Fibroblast of skin of left quadriceps (primary cell): ENCODE data around the gene RAX.
A peak's percentile ranks its signal among the peaks of the same experiment; 100 is the strongest.
"Not testable (repeated sequence)": the region's sequence is repeated elsewhere in the genome, so short reads cannot be mapped to it uniquely, and the experiment has no call there.

Experiments
- DNase-seq, 2 experiments: peaks; one replicate each; pipeline ENCODE4 v3.0.0-alpha.2; 2013; ENCODE audit warnings: low read depth in 2 of 2

Gene RAX

DNA sequence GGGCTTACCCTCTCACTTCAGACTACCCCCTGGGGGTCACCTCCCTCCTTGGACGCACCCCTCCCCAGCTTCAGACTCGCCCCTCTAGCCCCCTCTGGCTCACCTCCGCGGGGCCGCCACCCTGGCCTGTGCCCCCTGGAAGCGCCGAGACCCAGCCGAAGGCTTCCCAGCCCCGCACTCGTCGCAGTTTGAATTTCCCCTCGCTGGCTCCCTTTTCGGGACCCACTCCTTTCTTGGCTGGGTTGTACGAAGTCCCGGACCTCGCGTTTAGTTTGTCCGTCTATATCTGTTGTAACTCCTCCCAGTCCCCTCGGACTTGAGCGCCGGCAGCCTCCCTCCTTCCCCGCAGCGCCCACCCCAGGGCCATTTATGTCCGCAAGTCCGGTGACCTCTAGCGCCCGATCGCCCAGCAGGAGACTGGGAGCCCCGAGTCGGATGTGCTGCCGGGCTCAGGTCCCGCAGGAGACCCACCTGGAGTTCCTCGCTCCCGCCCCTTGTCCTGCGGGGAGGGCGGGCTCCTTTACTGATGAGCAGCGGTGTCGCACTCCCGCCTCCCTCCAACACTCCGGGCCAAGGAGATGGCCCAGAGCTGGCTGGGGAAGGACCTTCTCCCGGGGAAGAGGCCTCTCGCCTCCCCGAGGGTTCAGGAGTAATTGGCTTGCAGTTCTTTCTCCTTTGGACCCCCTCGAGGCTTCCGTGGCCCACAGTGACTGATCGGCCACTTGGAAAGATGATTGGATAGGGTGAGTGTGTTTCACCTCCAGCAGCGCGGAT is 692 bp upstream of the RAX start:
- DNase-seq: no peak

DNA sequence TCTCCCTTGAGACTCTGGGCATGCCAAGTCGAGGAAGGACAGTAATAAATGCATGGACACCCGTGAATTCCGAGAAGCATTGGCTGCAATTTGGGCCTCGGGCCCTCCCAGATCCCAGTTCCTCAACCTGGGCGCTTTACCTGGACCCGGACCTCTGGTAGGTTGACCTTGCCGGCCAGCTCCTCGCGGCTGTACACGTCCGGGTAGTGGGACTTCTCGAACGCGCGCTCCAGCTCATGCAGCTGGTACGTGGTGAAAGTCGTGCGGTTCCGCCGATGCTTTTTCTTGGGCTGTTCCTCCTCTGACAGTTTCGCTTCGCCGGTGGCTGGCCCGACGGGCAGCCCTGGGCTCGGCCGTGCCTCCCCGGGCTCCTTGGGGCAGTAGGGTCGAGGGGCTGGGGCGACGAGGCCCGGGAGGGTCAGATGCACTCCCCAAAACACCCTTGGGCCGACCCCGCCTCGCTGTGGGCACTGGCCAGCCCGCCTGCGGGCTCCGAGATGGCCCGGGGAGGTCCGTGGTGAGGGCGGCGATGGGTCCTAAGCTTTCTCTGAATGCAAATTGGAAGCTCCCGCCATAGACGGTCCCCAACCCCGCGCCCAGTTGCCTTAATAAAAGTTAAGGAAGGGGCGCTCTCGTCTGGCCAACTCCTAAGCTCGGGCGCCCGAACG is 899 bp downstream of the RAX start:
- no peak for DNase-seq

DNA sequence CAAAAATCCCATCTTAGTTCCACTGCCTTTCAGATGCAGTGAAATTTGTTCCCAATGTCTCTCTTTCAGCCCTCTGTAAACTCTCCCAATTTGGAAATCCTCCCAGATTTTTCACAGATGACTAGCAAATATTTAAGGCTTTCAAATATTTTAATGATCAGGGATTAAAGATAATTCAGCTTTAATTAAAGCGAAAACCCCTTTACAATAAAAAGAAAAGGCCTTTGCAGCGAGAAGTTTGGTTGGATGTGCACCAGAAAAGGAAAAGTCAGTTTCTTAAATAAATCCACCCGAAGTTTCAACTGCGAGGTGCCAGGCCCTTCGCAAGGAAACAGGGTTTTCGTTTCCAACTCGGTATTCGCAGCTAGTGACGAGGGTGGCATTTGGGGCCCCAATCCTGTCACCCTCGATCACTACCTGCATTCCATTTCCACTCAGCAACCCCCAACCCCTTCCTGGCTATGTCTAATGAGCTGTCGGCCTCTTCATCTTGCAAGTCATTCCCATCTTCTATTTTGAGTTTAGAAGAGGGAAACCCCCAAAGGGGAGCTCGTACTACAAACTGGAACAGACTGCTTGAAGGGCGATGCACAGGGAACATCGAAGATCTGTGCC is 1.5 kb downstream of the RAX start:
- no peak for DNase-seq

DNA sequence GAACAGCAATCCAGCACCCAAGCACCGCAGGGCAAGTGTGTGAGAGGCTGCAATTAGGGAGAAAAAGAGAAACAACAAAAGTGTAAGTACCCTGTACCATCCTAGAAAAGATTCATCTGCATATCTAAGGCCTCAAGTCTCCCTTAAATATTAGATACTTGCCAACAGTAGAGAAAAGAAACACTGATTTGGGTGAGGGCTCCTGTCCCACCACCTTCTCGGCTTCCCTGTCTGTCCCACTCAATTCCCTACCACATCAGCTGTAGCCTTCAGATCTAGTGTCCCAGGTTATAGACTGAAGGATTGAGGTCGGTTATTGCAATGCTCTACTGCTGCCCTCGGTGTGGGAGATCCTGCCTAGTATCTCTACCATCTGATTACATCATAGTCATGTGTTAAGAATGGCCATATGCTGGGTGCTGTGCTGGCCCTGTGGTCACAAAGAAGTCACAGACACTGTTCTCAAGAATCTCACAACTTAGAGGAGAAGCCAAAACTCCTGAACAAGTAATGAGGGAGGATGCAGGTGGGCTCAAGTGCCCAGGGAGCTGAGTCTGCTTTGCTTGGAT is 2.5 kb downstream of the RAX start:
- no peak for DNase-seq

DNA sequence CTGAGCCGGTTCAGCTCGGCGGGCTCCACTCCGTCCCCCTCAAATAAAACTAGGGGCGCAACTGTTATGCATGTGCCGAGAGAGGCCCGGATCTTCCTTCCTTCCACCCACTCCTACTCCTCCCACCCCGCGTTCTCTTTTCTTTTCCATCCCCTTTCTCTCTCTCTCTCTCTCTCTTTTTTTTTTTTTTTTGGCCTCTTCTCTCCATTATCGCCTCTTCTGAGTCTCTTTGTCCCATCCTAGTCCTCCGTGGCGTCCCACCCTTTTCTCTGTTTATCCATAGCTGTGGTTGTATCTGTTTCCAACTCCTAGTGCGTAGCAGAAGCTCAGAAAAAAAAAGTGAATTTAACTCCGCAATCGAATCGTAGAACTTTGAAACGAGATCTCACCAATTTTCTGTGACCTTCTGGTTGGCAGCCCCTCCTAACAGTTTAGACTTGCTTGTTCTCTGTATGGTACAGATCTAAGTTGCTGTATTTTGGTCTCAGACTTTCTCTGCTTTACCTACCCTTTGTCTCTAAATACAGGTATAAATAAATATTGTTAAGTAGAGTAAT is 3.6 kb downstream of the RAX start:
- DNase-seq: no peak

DNA sequence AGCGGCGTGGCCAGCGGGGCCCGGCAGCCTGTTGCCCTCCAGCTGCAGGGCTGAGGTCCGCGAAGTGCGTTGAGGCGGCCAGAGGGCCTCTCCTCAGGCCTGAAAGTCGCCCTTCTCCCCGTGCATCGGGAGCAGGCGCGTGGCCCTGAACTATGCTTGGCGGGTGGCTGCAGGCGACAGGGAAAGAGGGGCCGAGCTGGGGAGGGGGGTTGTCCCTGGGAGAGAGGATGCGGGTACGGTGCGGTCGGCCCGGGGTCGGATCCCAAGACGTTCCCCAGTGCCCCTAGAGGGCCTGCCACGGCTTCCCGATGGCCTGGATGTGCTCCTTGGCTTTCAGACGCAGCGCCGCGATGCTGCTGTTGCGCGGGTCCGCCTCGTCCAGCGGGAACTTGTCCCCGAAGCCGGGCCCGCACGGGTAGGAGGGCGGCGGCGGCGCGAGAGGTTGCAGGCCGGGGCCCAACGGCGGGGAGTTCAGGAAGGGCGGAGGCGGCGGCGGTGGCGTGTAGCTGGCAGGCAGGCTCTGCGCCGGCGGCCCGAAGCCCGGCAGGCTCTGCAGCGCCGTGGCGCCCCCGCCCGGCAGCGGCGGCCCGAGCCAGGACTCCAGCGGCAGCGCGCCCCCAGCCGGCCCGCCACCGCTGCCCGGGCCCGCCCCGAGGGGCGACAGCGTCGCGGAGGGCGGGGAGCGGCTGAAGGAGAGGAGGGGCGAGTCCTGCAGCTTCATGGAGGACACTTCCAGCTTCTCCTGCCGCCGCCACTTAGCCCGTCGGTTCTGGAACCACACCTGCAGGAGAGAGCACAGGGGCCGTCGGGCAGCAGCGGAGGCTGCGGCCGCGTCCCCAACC is 4.3 kb downstream of the RAX start:
- no peak for DNase-seq

DNA sequence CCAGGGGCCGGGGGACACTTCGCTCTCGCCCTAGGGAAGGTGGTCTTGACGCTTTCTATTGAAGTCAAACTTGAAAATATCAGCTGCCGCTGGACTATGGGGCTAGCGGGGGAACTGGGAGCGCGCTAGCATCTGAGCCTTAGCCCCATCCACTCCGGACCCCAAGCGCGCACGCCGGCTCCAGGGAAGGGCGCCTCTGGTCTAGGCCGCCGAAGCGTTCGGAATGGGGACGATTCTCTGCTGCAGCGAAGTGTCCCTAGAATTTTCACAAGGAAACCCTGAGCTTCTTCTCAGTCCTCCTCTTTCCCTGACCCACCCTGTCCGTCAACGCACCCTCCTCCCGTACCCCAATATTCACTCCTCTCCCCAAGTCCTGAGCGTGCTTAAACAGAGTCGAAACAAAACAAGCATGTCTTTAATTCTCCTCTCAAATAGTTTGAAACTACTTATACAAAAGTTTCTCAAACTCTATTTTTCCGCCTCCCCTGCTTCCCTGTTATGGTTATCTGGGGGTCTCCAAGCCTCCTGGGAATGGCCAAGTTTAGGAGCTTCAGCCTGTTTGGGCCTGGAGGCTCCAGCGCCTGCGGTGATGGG is 5.0 kb downstream of the RAX start:
- no peak for DNase-seq

DNA sequence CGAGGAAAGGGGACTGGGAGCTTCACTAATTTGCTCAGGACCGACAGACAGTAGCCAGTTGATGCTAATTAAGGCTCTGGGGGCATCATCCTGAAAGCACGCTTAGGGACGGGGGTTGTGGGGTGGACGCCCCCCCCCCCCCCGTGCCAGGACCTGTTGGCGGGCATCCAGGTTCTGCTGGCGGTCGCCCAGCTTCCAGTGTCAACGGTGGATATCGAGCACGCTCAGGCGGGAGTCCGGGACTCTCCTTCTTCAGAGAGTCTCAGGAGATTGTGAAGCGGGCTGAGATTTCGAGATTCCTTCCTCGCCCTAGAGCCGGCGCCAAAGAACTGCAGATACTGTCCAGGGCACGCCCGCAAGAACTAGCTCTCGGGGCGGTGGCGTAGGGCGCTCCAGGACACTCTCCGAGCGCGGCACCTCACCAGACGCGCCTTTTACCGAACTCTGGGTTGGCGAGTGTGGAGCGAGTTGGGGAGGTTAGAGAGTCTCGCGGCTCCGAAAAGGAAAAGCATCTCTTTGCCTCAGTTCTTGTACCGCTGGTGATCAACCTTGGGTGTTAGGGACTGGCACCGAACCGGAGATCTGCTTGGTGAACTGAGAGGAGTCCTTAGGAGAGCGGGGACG is 5.6 kb downstream of the RAX start:
- no peak for DNase-seq

DNA sequence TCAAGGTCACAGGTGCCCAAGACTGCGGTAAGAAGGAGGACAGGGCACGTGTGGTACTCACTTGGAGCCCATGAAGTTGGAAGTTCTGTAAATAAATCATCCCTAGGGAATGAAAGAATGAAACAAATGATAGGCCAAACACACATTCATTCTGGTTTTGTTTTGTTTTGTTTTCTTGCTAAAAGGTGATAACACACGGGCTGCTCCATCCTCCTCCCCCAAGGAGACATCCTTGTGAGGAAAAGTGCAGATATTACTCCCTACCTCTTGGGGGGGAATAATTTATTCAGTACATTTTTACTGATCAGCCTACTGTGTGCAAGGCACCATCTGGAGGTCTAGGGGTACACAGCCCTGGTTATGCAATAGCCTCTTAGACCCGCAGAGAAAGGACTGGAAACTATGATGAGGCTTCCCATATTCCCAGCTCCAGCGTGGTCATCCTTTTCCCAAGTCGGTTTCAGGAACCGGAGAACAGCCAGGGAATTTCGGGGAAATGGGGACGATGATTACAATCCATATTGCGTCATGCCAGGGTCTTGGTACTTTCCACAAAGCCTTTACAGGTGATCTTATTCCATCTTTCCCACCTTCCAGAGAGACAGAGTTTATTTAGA is 6.3 kb downstream of the RAX start:
- no peak for DNase-seq

DNA sequence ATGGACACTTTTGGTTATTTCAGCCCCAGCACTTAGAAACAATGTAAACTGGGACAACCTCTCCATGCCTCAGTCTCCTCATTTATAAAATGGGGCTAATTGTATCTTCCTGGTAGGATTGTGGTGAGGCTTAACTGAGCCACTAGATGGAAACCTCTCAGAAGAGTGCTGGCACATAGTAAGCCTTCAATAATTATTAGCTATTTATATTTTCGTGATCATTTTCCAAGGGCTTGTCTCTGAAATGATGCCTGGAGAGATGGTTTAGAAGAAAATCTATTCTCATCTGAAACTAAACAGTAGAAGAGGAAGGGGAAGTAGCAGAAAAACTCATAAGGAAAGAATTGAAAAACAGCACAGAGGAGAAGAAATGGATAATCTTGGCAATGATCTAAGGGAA is 6.8 kb downstream of the RAX start:
- DNase-seq: no peak

DNA sequence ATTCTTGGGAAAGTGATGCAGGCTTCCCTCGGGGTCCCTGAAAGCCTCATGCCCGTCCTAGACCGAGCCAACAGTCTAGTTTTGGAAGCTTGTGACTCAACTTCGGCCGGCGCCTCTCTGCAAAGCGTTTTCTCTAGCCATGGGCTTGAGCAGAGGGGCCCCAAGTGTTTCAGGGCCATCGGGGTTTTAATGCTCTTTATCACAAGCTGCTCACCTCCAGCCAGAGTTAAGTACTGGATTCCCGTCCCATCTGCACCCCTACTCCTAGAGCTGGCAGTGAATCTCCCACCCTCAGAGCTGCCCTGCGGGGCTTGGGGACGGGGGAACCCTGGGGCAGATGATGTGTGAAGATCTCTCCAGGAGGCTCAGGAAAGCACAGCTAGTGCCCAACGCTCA is 7.3 kb downstream of the RAX start:
- DNase-seq: no peak

DNA sequence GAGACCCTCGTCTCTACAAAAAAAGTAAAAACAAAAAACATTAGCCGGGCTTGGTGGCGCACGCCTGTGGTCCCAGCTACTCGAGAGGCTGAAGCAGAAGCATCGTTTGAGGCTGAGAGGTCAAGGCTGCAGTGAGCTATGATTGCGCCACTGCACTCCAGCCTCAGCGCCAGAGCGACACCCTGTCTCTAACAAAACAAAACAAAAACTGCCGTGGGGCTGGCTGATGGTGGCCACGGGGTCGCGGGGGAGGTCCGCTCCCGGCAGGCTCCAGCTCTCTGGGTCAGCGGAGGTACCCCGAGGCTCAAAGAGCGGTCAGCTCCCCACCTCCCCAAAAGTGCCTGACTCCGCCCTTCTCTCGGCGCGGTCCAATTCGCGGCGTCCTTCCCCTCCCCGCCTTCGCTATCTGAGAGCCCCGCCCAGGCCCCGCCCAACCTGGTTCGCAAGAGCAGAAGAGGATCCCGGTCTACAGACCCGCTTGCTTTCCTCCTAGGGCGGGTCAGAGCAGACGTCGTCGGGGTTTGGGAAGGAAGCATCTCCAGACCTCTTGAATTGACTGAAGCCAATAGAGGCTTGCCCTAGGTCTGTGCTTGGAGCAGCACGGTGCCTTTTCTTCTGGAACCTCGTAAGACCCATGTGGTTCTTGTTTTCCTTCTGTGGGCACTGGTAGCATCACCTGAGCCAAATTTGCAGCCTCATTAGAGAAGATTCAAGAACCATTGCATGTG is 7.8 kb downstream of the RAX start:
- DNase-seq: no peak

DNA sequence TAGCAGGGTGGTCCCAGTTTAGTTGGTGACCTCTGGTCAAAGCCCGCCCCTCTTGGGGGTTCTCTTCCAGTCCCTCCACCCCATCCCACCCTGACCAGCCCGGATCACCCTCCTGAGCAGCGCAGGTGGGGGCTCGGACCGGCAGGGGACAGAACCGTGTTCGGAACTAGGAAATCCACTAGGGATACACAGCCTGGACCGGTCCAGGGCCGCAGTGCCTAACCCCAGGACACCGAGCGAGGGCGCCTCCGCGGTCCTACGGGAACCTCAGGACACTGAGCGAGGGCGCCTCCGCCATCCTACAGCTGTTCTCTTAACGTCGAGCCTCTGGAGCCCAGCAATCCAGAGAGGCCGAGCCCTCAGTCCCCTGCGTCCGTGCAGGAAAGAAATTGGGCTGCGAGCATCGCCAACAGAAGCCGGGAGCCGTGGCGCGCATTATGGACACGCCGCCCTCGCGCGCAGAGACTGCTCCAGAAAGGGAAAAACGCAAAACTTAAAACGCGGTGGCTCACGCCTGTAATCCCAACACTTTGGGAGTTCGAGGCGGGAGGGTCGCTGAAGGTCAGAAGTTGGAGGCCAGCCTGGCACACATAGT is 8.5 kb downstream of the RAX start:
- DNase-seq: no peak

DNA sequence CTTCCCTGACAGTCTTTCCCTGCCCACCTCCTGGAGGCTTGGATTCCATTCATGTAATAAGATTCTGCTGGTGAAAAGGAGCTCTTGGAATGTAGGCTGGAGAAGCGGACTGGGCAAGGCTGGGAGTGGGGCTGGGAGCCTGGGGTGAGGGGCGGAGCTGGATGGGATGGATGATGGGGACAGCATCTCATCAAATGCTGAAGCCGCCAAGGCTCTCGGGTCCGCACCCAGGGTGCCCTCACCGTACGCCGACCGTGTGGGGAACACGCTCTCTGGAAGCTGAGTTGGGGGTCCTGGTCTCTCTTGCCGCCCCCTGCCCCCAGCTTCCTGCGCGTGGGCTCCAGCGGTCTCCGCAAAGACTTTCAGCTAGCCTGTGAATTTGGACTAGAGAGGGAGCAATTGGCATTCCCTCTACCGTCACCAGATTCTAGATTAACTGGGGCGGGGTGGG is 9.1 kb downstream of the RAX start:
- no peak for DNase-seq

DNA sequence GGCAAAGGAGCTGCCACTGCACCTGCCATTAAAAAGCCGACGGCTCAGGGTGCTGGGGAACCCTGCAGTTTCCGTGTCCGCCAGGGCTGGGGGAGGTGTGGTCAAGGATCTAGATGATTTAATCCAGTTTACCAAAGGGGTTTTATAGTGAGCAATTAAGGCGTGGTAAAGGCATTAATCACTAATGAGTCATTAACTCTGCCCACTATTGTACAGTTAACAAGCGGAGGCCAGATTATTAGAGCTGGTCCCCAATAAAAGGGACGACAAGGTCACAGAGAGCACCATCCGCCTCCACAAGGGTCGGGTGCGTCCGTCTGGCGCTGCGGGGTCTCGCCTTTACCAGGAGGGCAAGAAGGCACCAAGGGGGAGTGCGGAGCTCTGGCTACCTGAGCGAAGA is 9.6 kb downstream of the RAX start:
- no peak for DNase-seq

DNA sequence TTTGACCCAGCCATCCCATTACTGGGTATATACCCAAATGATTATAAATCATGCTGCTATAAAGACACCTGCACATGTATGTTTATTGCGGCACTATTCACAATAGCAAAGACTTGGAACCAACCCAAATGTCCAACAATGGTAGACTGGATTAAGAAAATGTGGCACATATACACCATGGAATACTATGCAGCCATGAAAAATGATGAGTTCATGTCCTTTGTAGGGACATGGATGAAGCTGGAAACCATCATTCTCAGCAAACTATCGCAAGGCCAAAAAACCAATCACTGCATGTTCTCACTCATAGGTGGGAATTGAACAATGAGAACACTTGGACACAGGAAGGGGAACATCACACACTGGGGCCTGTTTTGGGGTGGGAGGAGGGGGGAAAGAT is 11.0 kb downstream of the RAX start:
- not testable (repeated sequence) for DNase-seq

DNA sequence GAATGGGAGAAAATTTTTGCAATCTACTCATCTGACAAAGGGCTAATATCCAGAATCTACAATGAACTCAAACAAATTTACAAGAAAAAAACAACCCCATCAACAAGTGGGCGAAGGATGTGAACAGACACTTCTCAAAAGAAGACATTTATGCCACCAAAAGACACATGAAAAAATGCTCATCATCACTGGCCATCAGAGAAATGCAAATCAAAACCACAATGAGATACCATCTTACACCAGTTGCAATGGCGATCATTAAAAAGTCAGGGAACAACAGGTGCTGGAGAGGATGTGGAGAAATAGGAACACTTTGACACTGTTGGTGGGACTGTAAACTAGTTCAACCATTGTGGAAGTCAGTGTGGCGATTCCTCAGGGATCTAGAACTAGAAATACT is 11.4 kb downstream of the RAX start:
- not testable (repeated sequence) for DNase-seq

DNA sequence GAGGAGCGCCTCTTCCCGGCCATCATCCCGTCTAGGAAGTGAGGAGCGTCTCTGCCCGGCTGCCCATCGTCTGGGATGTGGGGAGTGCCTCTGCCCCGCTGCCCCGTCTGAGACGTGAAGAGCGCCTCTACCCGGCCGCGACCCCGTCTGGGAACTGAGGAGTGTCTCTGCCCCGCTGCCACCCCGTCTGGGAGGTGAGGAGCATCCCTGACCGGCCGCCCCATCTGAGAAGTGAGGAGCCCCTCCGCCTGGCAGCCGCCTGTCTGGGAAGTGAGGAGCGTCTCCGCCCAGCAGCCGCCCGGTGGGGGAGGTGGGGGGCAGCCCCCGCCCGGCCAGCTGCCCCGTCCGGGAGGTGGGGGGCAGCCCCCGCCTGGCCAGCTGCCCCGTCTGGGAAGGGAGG is 17.8 kb downstream of the RAX start:
- DNase-seq: not testable (repeated sequence)

DNA sequence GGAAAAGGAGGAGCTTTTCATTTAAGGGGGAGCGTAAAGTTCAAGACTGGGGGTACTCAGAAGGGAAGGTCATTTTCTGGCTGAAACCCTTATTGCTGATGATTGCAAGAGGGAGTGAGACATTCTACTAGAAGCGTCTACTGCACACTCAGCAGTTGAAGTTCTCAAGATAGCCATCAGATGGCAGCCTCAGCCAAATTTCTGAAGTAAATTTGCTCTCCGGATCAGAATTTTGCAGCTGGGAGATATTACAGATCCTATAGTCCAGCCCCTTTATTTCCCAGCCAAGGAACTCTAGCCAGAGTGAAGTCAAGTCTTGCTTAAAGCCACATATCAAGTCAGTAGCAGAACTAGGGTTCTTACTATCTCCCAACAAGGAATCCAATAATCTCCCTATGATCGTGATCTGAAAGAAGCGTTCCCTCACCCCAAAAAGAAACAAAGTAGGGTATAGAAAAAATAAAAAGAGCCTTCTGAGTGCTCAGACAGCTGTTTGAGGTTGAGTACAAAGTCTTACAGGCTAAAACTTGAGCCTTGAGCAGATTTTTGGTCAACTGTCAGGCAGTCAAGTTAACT is 24.0 kb downstream of the RAX start:
- peak; percentile 74 for DNase-seq
